ENCODE measurements around the gene ZNF888. TPM values are rescaled to one million over a fixed set of nuclear protein-coding genes. Genes with fewer than 3 reads are reported as not detected.

ZNF888 gene
- total and polyA plus RNA-seq, 9 of the 15 experiments (the other 6 are each of a cell fraction or from before 2014, with no cell fraction given) = 1.6 to 13.3 (median 9.9) TPM

DNA sequence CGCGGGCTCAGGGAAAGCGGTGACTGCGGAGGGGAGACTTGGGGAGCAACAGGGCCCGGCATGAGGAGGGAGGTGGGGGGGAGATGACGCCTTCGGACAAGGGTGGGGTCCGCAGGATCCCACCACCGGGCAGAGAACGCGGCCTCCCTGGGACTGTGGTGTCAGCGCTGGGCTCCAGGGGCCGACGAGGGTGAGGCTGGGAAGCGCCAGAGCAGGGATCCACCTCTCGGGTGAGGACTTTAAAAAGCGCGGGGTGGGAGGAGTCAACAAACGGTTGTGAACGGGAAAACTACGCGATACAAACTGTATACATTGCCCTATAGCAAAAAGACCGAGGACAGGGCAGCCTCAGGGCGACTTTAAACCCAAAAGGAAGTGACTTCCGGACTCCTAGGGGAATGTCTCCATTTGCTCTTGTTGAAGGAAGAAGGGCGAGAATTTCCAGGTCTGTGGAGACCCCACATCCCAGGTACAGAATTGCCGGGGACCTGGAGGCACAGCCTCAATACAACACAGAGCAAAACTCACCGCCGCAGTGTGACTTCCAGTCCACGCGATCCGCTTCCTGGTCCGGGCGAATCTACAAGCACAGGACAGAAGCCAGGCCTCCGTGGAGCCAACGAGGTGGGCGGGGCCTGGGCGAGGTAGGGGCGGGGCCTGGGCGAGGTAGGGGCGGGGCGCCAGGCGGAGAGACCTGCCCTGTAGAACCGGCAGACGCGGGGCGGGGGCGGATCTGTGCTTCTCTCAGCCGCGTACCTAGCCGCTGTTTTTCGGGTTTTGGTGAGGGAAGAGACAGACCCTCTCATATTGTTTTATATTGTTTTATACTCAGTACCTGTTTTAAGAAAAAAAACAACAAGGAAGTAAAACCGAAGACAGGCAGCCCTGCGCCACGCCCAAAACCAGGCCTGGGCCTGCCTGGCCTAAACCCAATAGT is at the start of gene ZNF888 (continued):
- TF ChIP-seq RBFOX2 (IDR thresholded peaks at IDR 0.05; ENCODE audit: low read depth, low read length) (peak; percentile 74), CHD1 (IDR thresholded peaks at IDR 0.05; ENCODE audit: low read length) (no peak), NCOR1 (IDR thresholded peaks at IDR 0.05) (peak; percentile 16; the same call in 1 of the 2 replicates), TAF7 (tag; IDR thresholded peaks at IDR 0.05) (0 out of 2 replicates have a peak, but pooled peaks have one; percentile 42), CCAR2 (IDR thresholded peaks at IDR 0.05; ENCODE audit: low read depth, low read length) (no peak), L3MBTL2 (IDR thresholded peaks at IDR 0.05) (peak; percentile 46; the same call in 1 of the 2 replicates), NONO (IDR thresholded peaks at IDR 0.05; ENCODE audit: low read depth in 2 of 2, low read length in 1 of 2) (no peak), EZH2 (IDR thresholded peaks at IDR 0.05; ENCODE audit: borderline replicate concordance, low read depth, low read length) (no peak), ZSCAN29 (IDR thresholded peaks at IDR 0.05) (peak; percentile 55; the same call in 1 of the 2 replicates), MYC (IDR thresholded peaks at IDR 0.05; ENCODE audit: low read depth, low read length) (peak; percentile 71; the same call in 1 of the 2 replicates), MYC (CRISPR knock-in tag; IDR thresholded peaks at IDR 0.05; ENCODE audit: borderline replicate concordance, low read depth) (0 out of 2 replicates have a peak, but pooled peaks have one; percentile 33), ETV5 (CRISPR knock-in tag; IDR thresholded peaks at IDR 0.05; ENCODE audit: low read depth) (peak; percentile 81; the same call in 1 of the 2 replicates), HDAC1 (IDR thresholded peaks at IDR 0.05) (peak in 1 of 2 experiments; percentile 65; a peak in 2 of 4 replicates), SMAD4 (CRISPR knock-in tag; conservative IDR thresholded peaks at IDR 0.05) (peak; percentile 46; the same call in 1 of the 2 replicates)
- TF ChIP-seq, protein P1, sequence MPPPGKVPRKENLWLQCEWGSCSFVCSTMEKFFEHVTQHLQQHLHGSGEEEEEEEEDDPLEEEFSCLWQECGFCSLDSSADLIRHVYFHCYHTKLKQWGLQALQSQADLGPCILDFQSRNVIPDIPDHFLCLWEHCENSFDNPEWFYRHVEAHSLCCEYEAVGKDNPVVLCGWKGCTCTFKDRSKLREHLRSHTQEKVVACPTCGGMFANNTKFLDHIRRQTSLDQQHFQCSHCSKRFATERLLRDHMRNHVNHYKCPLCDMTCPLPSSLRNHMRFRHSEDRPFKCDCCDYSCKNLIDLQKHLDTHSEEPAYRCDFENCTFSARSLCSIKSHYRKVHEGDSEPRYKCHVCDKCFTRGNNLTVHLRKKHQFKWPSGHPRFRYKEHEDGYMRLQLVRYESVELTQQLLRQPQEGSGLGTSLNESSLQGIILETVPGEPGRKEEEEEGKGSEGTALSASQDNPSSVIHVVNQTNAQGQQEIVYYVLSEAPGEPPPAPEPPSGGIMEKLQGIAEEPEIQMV (tag; conservative IDR thresholded peaks at IDR 0.05; ENCODE audit: low read depth) = no peak
- TF ChIP-seq, protein P2, sequence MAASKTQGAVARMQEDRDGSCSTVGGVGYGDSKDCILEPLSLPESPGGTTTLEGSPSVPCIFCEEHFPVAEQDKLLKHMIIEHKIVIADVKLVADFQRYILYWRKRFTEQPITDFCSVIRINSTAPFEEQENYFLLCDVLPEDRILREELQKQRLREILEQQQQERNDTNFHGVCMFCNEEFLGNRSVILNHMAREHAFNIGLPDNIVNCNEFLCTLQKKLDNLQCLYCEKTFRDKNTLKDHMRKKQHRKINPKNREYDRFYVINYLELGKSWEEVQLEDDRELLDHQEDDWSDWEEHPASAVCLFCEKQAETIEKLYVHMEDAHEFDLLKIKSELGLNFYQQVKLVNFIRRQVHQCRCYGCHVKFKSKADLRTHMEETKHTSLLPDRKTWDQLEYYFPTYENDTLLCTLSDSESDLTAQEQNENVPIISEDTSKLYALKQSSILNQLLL (CRISPR knock-in tag; IDR thresholded peaks at IDR 0.05; ENCODE audit: borderline replicate concordance) = no peak
- TF ChIP-seq, protein P3, sequence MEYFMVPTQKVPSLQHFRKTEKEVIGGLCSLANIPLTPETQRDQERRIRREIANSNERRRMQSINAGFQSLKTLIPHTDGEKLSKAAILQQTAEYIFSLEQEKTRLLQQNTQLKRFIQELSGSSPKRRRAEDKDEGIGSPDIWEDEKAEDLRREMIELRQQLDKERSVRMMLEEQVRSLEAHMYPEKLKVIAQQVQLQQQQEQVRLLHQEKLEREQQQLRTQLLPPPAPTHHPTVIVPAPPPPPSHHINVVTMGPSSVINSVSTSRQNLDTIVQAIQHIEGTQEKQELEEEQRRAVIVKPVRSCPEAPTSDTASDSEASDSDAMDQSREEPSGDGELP (CRISPR knock-in tag; IDR thresholded peaks at IDR 0.05; ENCODE audit: borderline replicate concordance) = no peak; the same call in 1 of the 2 replicates
- TF ChIP-seq, protein P4, sequence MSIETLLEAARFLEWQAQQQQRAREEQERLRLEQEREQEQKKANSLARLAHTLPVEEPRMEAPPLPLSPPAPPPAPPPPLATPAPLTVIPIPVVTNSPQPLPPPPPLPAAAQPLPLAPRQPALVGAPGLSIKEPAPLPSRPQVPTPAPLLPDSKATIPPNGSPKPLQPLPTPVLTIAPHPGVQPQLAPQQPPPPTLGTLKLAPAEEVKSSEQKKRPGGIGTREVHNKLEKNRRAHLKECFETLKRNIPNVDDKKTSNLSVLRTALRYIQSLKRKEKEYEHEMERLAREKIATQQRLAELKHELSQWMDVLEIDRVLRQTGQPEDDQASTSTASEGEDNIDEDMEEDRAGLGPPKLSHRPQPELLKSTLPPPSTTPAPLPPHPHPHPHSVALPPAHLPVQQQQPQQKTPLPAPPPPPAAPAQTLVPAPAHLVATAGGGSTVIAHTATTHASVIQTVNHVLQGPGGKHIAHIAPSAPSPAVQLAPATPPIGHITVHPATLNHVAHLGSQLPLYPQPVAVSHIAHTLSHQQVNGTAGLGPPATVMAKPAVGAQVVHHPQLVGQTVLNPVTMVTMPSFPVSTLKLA (conservative IDR thresholded peaks at IDR 0.05) = peak; percentile 64 to 78; a peak in 3 of 4 replicates
- TF ChIP-seq, protein P5, sequence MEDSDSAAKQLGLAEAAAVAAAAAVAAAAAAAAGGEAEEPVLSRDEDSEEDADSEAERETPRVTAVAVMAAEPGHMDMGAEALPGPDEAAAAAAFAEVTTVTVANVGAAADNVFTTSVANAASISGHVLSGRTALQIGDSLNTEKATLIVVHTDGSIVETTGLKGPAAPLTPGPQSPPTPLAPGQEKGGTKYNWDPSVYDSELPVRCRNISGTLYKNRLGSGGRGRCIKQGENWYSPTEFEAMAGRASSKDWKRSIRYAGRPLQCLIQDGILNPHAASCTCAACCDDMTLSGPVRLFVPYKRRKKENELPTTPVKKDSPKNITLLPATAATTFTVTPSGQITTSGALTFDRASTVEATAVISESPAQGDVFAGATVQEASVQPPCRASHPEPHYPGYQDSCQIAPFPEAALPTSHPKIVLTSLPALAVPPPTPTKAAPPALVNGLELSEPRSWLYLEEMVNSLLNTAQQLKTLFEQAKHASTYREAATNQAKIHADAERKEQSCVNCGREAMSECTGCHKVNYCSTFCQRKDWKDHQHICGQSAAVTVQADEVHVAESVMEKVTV (CRISPR knock-in tag; IDR thresholded peaks at IDR 0.05) = no peak
